Coronary artery (tissue), 2 donors: Measurements from ENCODE around the gene ZNF736.
"Not testable (repeated sequence)": the region's sequence is repeated elsewhere in the genome, so short reads cannot be mapped to it uniquely, and the experiment has no call there.

Experiments used
- DNase-seq: peaks from one replicate; pipeline ENCODE4 v3.0.0-alpha.2; 2017; ENCODE audit warnings: low spot score
- H3K27ac ChIP-seq, 2 donors: fragments of 200-600 bp; sonication (generic); one replicate each; pipeline ENCODE4 v1.5.1; 2016 to 2019
- H3K4me3 ChIP-seq: fragments of 200-600 bp; sonication (generic); 2 replicates; pipeline ENCODE4 v1.5.1; 2016; ENCODE audit warnings: mild to moderate bottlenecking, moderate library complexity
- CTCF ChIP-seq: fragments of 200-600 bp; sonication (generic); IDR thresholded peaks from one replicate; pipeline ENCODE4 v1.5.1; 2019; ENCODE audit warnings: antibody characterized with exemption

Gene ZNF736

GRCh38 chr7:64313740-64314491 is at the start of gene ZNF736:
Gene ZNF736, plus strand, starts transcription at chr7:64313961. Its CDS starts 190 bp downstream, at chr7:64314151.
- Histone ChIP-seq H3K4me3 (peak within 1 kb of the TSS; percentile 94), H3K27ac (peak within 1 kb of the TSS; percentile 56 to 82)
- TF ChIP-seq CTCF: no peak
- DNase-seq: peak; percentile 93

- H3K4me3 ChIP-seq: no peak overlapping the region
- no peak for TF ChIP-seq CTCF
- DNase-seq: no peak
- H3K27ac ChIP-seq: no peak overlapping the region
Measured at GRCh38 chr7:64266341-64266919, 47.3 kb upstream of the ZNF736 start.

GRCh38 chr7:64277630-64278029 is 36.1 kb upstream of the ZNF736 start:
- Histone ChIP-seq H3K27ac (no peak overlapping the region), H3K4me3 (no peak overlapping the region)
- DNase-seq: no peak
- TF ChIP-seq CTCF: no peak

GRCh38 chr7:64294701-64295420 is 18.9 kb upstream of the ZNF736 start:
- H3K27ac ChIP-seq: no peak overlapping the region
- DNase-seq: no peak
- no peak overlapping the region for H3K4me3 ChIP-seq
- no peak for TF ChIP-seq CTCF

- DNase-seq, H3K27ac ChIP-seq, H3K4me3 ChIP-seq: not testable (repeated sequence)
Measured at GRCh38 chr7:64297418-64297817, 16.3 kb upstream of the ZNF736 start.

- no peak overlapping the region for H3K27ac ChIP-seq
- DNase-seq: no peak
- TF ChIP-seq CTCF: no peak
- no peak overlapping the region for H3K4me3 ChIP-seq
Measured at GRCh38 chr7:64300641-64301405, 12.9 kb upstream of the ZNF736 start.
